Measurements from ENCODE around the gene CLIP2.

The CLIP2 gene

DNA sequence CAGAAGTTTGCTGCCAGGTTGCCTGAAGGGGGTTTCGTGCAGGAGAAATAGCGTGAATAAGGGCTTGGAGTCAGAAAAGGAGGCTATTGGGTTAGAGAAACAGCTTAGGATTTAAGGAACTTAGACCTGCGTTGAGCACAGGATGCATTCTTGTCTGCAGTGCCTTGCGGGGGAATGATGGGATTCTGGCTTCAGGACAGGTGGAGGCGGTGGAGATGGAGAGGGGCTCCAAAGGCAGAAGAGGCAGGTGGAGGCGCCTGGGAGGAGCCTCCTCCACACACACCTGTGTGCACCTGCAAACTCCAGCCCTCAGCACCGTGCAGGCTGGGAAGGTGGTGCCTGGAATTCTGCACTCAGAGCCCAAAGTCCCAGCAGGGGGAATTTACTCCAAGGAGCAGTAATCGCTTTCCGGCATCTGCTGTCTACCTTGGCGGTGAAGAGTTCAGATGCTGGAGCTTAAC, 1.8 kb downstream of the CLIP2 start:
- TF ChIP-seq, protein P1, sequence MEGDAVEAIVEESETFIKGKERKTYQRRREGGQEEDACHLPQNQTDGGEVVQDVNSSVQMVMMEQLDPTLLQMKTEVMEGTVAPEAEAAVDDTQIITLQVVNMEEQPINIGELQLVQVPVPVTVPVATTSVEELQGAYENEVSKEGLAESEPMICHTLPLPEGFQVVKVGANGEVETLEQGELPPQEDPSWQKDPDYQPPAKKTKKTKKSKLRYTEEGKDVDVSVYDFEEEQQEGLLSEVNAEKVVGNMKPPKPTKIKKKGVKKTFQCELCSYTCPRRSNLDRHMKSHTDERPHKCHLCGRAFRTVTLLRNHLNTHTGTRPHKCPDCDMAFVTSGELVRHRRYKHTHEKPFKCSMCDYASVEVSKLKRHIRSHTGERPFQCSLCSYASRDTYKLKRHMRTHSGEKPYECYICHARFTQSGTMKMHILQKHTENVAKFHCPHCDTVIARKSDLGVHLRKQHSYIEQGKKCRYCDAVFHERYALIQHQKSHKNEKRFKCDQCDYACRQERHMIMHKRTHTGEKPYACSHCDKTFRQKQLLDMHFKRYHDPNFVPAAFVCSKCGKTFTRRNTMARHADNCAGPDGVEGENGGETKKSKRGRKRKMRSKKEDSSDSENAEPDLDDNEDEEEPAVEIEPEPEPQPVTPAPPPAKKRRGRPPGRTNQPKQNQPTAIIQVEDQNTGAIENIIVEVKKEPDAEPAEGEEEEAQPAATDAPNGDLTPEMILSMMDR (IDR thresholded peaks at IDR 0.05; ENCODE audit: low read depth, low read length, missing control alignments): no peak
- no peak for DNase-seq (ENCODE audit: extremely low read depth, low read depth)
- H3K4me3 ChIP-seq (replicated peaks; ENCODE audit: low read depth, low read length): peak overlapping the region; percentile 74

DNA sequence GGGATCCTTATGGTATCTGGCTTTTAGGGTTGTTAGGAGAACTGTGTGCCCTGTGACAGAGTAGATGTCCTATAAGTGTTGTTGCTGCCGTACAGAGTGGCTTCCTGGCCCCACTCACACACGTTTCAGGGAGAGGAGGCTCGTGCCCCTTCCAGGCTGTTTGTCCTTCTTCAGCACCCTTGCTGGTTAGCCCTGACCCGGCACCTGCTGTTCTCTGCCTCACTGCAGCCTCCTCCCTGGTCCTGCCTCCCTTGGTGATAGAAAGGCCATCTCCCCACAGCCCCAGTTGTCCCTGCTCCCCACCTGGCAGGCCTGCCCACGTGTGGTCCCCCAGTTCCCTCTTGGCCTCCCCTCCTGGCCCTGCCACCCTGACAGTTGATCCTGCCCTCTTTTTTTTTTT, 2.3 kb downstream of the CLIP2 start:
- no peak overlapping the region for H3K4me3 ChIP-seq (replicated peaks; ENCODE audit: low read depth, low read length)
- TF ChIP-seq, protein P1 (IDR thresholded peaks at IDR 0.05; ENCODE audit: low read depth, low read length, missing control alignments): no peak

DNA sequence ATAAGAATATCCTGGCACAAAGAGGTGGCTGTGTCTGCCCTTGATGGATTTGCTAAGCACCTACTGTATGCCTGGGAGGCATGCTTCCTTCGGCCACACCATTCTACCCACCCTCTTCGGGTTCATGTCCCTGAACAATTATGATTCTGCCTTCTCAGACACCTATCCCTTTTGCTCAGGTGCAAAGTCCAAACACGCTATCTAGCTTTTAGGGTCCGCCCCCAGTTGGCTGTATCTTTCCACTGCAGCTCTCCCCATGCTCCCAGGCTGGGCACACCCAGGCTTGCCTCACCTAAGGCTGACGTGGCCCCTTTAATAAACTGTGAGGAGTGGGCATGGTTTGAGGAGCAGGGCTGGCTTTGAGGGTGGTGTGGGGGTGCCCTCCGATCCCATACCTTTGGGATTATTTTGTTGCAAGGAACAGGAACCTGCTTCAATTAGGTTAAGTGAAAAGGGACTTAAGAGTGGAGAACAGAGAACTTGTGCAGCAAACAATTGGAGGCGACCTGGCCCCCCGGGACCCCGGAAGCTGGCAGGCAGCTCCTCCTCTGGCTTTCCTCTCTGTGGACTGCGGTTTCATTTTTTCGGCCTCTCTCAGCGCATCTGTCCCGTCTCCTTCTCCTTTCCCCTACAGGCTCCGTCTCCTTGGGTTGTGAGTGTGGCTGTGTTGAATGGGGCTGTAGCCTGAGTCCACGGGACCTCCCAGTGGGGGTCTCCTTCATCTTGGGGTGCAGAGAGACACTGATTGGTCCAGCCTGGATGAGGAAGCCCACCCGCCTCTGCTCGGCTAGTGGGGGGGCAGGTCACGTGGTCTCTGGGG, 3.8 kb downstream of the CLIP2 start:
- no peak overlapping the region for H3K4me3 ChIP-seq (replicated peaks; ENCODE audit: low read depth, low read length)
- DNase-seq (ENCODE audit: extremely low read depth, low read depth): no peak
- TF ChIP-seq, protein P1 (IDR thresholded peaks at IDR 0.05; ENCODE audit: low read depth, low read length, missing control alignments): no peak

More for the DNA sequence above, 2.3 kb downstream of the CLIP2 start:
- DNase-seq (ENCODE audit: extremely low read depth, low read depth): no peak

DNA sequence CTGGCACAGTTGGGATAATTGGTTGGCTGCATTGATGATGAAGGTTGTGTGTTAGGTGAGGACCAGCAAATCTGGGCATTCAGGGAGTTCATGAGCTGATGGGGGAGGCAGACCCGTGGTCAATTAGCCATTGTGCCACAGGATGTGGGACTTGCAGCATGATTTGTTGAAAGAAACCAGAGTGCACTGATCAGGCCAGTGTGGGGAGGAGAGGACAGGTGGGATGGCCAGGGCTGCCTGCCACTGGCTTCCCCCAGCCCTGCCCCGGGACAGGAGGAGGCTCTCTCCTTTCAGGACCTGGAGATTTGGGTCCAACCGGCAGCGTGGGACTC, 4.3 kb downstream of the CLIP2 start:
- no peak for DNase-seq (ENCODE audit: extremely low read depth, low read depth)
- no peak overlapping the region for H3K4me3 ChIP-seq (replicated peaks; ENCODE audit: low read depth, low read length)
- TF ChIP-seq, protein P1 (IDR thresholded peaks at IDR 0.05; ENCODE audit: low read depth, low read length, missing control alignments): no peak

DNA sequence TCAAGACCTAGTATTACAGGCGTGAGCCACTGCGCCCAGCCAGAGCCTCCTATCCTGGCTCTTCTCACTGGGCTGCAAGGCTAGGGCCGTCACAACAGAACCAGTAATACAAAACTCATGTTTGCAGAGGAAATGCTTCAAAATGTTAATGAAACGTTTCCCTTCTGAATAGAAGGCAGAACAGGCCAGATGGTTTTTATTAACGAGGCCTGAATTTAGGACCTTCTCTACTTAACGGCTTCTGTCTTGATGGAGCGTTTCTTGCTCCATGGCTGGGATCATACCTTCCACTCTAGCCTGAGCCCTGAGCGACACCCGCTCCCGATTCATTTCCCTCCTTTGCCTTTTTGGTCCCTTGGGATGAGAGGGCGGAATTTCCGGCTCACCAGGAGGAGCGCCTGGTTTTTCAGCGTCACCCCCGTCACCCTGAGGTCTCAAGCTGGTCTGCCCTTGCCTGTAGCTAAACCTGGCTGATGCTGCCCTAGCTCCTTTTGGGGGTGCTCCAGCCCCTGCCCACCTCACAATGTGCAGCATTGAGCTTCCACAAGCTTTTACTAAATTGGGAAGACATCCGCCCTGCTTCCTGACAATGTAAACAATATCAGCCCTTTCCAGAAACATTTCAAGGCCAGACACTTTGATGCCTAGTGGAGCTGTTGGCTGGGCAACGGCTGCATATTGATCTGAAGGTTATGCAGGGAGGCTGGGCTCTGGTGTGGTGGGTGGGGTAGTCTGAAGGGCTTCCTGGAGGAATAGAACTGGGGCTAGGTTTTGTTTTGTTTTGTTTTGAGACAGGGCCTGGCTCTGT, 5.2 kb downstream of the CLIP2 start:
- DNase-seq (ENCODE audit: extremely low read depth, low read depth): no peak
- 0 out of 2 replicates have a peak overlapping the region, but pooled peaks have one; percentile 15 for H3K4me3 ChIP-seq (replicated peaks; ENCODE audit: low read depth, low read length)
- TF ChIP-seq, protein P1 (IDR thresholded peaks at IDR 0.05; ENCODE audit: low read depth, low read length, missing control alignments): no peak

DNA sequence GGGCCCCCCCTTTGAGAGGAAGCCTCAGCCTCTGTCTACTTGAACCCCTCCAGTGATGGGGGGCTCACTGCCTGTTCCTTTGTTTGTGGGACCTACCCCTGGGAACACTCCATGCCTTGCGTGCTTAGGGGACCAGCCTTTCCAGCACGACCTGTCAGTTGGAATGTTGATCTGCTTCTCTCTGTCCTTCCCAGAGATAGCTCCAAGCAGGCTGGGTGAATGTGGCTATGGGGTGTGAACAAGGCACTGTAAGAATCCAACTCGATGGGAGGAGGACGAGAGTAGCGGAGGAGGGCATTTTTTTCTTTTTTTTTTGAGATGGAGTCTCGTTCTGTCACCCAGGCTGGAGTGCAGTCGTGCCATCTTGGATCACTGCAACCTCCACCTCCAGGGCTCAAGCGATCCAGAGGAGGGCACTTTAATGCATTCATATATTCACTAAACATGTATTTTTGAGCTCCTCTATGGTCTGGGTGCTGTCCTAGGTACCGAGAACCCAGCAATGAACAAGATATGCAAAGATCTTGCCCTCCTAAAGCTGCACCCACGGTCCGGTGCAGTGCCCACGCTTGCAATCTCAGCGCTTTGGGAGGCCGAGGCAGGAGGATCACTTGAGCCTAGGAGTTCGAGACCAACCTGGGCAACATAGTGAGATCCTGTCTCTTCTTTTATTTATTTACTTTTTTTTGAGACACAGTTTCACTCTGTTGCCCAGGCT, 8.5 kb downstream of the CLIP2 start:
- H3K4me3 ChIP-seq (replicated peaks; ENCODE audit: low read depth, low read length): no peak overlapping the region
- TF ChIP-seq, protein P1 (IDR thresholded peaks at IDR 0.05; ENCODE audit: low read depth, low read length, missing control alignments): no peak
- DNase-seq (ENCODE audit: extremely low read depth, low read depth): no peak
